SKM-1 treated with dmso at 0.1 percent for 144 hours (cell line): ENCODE measurements around the gene KCNT2.

Experiments
- DNase-seq: peaks from one replicate; lab custom pipeline; 2025; ENCODE audit not compliant: unreplicated experiment; lab: John Stamatoyannopoulos, UW

Gene KCNT2

DNA sequence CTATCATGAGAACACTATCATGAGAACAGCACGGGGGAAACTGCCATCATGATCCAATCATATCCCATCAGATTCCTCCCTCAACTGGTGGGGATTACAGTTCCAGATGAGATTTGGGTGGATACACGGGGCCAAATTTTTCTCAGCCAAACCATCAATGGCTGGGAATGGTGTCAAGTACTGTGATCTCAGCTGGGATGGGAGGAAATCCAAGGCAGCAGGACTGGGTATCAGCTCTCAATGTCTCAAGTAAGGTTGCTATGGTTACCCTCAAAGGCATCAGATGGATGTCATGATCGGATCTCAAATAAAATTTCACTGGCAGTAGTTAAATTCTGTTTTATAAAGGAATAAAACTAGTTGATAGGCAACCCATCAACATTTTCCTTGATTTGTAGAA, 399.0 kb downstream of the KCNT2 start:
- no peak for DNase-seq

DNA sequence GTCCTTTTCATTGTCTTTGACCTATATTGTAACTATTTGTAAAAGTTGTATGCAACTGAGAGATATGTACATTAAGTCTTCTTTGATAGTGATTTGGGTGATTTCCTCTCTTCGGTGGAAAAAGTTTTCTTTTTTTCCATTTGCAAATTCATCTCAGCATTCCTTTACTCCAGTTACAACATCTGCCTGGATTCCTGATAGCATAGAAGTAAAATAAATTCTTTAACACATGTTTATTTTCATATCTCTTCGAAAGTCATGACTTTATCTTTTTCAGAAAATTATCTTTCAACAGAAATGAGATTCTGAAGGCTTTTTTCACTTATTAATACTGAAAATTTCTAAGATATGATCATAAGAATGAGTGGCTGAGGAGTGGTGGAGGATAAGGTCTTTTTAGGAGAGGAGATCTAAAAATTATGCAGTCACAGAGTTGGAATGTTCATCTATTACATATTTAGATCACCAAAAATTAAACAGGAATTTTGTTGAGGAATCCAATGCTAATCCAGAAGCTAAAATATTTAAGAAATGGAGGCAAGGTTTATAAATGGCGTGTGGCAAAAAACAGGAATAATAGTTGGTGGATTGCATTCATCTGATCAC, 400.5 kb downstream of the KCNT2 start:
- no peak for DNase-seq

- DNase-seq: no peak
Measured at GRCh38 chr1:196205882-196206281, 402.4 kb downstream of the KCNT2 start.

DNA sequence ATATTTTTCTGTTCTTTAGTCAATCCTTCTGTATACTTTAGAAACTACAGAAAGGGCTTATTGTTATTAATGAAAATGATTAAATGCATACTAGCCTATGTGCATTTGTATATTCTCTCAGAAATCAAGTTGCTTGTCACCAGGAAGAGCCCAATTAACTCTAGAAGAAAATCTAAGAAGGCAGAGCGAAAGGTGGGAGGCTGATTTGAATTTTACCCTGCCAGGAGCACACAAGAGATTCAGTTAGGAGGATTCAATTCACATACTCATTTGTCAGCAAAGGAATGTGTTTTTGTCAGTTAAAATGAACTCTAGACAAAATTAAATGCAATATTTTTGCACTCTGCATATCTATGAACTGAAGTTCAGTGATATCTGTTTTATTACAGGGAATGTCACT, 411.8 kb downstream of the KCNT2 start:
- DNase-seq: no peak

GRCh38 chr1:196193896-196194559, 414.2 kb downstream of the KCNT2 start:
- no peak for DNase-seq

DNA sequence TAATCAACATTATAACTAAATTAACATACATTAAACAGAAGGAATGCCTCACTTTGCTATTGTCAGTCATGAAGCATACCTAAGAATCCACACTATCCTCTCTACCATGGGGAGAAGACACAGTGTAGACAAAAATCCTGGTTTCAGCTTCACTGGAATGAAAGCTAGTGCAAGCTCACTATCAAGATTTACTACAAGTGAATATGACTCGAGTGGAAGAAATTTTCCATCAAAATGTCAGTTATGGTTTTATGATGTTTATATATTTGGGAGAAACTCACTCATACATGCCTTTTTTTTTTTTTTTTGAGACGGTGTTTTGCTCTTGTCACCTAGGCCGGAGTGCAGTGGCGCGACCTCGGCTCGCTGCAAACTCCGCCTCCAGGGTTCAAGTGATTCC, 424.3 kb downstream of the KCNT2 start:
- no peak for DNase-seq

- DNase-seq: no peak
Measured at GRCh38 chr1:196181594-196181878, 426.7 kb downstream of the KCNT2 start.

GRCh38 chr1:196180847-196181593, 427.2 kb downstream of the KCNT2 start:
- peak; percentile 66 for DNase-seq

DNA sequence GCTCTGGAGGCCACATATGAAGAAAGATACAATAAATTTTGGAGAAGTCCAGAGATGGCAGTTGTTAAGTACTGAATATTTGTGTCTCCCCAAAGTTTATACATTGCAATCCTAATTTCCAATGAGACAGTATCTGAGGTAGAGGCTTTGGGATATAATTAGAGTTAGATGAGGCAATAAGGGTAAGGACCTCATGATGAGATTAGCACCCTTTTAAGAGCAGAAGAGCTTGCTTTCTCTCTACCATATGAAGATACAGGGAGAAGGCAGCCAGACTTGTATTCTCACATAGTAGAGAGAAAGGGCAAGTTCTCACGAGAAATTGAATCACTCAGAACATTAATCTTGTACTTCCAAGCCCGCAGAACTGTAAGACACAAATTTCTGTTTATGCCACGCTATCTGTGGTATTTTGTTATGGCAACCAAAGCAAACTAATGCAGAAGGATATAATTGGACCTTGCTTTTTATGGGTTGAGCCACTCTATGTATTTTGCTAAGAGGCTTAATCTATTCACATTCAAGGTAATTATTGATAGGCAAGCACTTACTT, 430.1 kb downstream of the KCNT2 start:
- no peak for DNase-seq
